SK-N-SH (cell line): ENCODE results near the gene DVL2.

Source experiments
- FOXM1 ChIP-seq: IDR thresholded peaks from 2 replicates; pipeline ENCODE4 v1.4.0; 2012; ENCODE audit warnings: low read depth, mild to moderate bottlenecking
- GATA2 ChIP-seq: sonication (generic); formaldehyde crosslinking; IDR thresholded peaks from 2 replicates; pipeline ENCODE4 v1.5.0; 2020; ENCODE audit warnings: mild to moderate bottlenecking, missing genetic modification reagents
- JUND ChIP-seq: IDR thresholded peaks from 2 replicates; pipeline ENCODE4 v1.4.0; 2012
- POLR2AphosphoS5 ChIP-seq: IDR thresholded peaks from 2 replicates; pipeline ENCODE4 v1.6.1; 2012; ENCODE audit warnings: low read depth, low read length
- RCOR1 ChIP-seq: fragments of 150-350 bp; IDR thresholded peaks from 2 replicates; pipeline ENCODE4 v1.6.1; 2017; ENCODE audit warnings: antibody characterized with exemption, low read length
- TCF12 ChIP-seq: IDR thresholded peaks from 2 replicates; pipeline ENCODE4 v1.4.0; 2012
- TEAD4 ChIP-seq: IDR thresholded peaks from 2 replicates; pipeline ENCODE4 v1.4.0; 2012; ENCODE audit warnings: mild to moderate bottlenecking, borderline replicate concordance; ENCODE audit not compliant: insufficient read depth
- YY1 ChIP-seq: IDR thresholded peaks from 2 replicates; pipeline ENCODE4 v1.4.0; 2012; ENCODE audit warnings: low read depth, mild to moderate bottlenecking
- TF ChIP-seq, protein P1 (sequence below): fragments of 200-600 bp; sonication (generic); IDR thresholded peaks from 2 replicates; pipeline ENCODE4 v1.6.1; 2017; ENCODE audit warnings: antibody characterized with exemption, mild to moderate bottlenecking, moderate library complexity
- TF ChIP-seq, protein P2 (sequence below): IDR thresholded peaks from 2 replicates; pipeline ENCODE4 v1.6.1; 2012; ENCODE audit warnings: mild to moderate bottlenecking, low read depth, low read length, moderate library complexity
- TF ChIP-seq, protein P3 (sequence below): fragments of 150-350 bp; IDR thresholded peaks from 2 replicates; pipeline ENCODE4 v1.6.1; 2017; ENCODE audit warnings: antibody characterized with exemption, low read length, low read depth, borderline replicate concordance

DNA sequence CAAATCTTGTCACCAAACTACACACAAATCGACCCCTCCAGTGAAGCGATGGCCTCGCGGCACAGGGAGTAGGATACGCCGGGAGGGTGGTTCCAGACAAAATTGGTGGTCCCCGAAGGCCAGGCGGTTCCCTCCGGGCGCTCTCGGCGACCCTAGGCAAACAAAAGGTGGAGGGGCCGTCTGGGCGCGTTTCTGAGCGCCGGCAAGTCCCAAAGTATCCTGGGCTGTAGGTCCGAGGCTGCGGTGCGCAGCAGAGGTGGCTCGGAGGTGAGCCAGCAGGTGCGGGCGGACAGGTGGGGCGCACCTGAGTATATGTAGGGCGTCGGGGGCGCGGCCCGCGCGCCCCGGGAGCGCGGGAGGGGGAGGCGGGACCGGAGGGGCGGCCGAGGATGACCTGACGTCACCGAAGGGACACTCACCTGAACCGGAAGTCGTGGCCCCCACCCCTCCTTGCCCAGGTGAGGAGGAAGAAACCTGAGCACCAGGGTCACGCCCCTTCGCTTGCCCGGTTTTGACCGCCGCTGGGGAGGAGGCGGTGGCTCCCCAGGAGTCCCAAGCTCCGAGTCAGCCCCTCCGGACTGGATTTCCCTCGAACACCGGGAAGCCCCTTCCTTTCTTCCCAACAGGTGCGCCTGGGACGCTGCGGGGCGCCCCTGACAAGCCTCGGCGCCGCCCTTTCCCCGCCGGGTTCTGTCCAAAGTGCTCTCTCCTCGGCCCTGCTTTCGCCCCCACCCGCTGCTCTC lies 28.0 kb upstream of the DVL2 start, which contains the start of gene CLDN7:
- TF ChIP-seq TCF12 (no peak), RCOR1 (no peak), YY1 (no peak), GATA2 (CRISPR knock-in tag) (no peak), POLR2AphosphoS5 (no peak), JUND (no peak), FOXM1 (no peak), TEAD4 (no peak)
- TF ChIP-seq, protein P1, sequence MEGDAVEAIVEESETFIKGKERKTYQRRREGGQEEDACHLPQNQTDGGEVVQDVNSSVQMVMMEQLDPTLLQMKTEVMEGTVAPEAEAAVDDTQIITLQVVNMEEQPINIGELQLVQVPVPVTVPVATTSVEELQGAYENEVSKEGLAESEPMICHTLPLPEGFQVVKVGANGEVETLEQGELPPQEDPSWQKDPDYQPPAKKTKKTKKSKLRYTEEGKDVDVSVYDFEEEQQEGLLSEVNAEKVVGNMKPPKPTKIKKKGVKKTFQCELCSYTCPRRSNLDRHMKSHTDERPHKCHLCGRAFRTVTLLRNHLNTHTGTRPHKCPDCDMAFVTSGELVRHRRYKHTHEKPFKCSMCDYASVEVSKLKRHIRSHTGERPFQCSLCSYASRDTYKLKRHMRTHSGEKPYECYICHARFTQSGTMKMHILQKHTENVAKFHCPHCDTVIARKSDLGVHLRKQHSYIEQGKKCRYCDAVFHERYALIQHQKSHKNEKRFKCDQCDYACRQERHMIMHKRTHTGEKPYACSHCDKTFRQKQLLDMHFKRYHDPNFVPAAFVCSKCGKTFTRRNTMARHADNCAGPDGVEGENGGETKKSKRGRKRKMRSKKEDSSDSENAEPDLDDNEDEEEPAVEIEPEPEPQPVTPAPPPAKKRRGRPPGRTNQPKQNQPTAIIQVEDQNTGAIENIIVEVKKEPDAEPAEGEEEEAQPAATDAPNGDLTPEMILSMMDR: no peak
- TF ChIP-seq, protein P2, sequence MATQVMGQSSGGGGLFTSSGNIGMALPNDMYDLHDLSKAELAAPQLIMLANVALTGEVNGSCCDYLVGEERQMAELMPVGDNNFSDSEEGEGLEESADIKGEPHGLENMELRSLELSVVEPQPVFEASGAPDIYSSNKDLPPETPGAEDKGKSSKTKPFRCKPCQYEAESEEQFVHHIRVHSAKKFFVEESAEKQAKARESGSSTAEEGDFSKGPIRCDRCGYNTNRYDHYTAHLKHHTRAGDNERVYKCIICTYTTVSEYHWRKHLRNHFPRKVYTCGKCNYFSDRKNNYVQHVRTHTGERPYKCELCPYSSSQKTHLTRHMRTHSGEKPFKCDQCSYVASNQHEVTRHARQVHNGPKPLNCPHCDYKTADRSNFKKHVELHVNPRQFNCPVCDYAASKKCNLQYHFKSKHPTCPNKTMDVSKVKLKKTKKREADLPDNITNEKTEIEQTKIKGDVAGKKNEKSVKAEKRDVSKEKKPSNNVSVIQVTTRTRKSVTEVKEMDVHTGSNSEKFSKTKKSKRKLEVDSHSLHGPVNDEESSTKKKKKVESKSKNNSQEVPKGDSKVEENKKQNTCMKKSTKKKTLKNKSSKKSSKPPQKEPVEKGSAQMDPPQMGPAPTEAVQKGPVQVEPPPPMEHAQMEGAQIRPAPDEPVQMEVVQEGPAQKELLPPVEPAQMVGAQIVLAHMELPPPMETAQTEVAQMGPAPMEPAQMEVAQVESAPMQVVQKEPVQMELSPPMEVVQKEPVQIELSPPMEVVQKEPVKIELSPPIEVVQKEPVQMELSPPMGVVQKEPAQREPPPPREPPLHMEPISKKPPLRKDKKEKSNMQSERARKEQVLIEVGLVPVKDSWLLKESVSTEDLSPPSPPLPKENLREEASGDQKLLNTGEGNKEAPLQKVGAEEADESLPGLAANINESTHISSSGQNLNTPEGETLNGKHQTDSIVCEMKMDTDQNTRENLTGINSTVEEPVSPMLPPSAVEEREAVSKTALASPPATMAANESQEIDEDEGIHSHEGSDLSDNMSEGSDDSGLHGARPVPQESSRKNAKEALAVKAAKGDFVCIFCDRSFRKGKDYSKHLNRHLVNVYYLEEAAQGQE: no peak
- TF ChIP-seq, protein P3, sequence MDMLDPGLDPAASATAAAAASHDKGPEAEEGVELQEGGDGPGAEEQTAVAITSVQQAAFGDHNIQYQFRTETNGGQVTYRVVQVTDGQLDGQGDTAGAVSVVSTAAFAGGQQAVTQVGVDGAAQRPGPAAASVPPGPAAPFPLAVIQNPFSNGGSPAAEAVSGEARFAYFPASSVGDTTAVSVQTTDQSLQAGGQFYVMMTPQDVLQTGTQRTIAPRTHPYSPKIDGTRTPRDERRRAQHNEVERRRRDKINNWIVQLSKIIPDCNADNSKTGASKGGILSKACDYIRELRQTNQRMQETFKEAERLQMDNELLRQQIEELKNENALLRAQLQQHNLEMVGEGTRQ: no peak
